ENCODE data around the gene HECA. TPM values are rescaled to one million over a fixed set of nuclear protein-coding genes. Genes with fewer than 3 reads are reported as not detected.

Gene HECA
- total RNA-seq, 1 experiment from 2014 or later: 4.2 TPM

- Histone ChIP-seq H2AFZ (ENCODE audit: low read length) (no peak overlapping the region), H3F3A (ENCODE audit: low read length, unreplicated experiment) (no peaks in the 10 kb centered on the region), H3K4me1 (ENCODE audit: insufficient read depth, low read length) (no peaks in the 10 kb centered on the region), H3K4me3 (ENCODE audit: low read length) (no peak overlapping the region), H3K9me3 (ENCODE audit: low read length) (no peaks in the 10 kb centered on the region), H4K20me1 (ENCODE audit: low read length) (no peaks in the 10 kb centered on the region), H3K27ac (ENCODE audit: low read length) (no peak overlapping the region), H3K79me2 (ENCODE audit: low read length) (0 out of 2 replicates have a peak, but pooled peaks cover 10% of the 10 kb centered on the region), H3K9ac (ENCODE audit: low read length) (no peak overlapping the region), H3K36me3 (ENCODE audit: low read depth, low read length) (no peaks in the 10 kb centered on the region), H3K27me3 (ENCODE audit: low read length) (no peaks in the 10 kb centered on the region), H3K4me2 (ENCODE audit: low read length) (no peak overlapping the region), H3K9me2 (replicated peaks; ENCODE audit: low read length) (no peaks in the 10 kb centered on the region)
- intact Hi-C loops (cut with micrococcal nuclease): no loop called here
- no peak for ATAC-seq
- TF ChIP-seq CTCF (conservative IDR thresholded peaks at IDR 0.05; ENCODE audit: low read depth, low read length): no peak
- DNase-seq: no peak
- BruUV-seq (replicated peaks): no TSS peak
- CTCF ChIA-PET: no interaction called here
- POLR2A ChIA-PET (ENCODE audit: unreplicated experiment): no interaction called here
Observed at GRCh38 chr6:139142262-139142661, 7.4 kb downstream of the HECA start.

- DNase-seq (no peak), ATAC-seq (no peak)
- intact Hi-C loops (cut with micrococcal nuclease): no loop called here
- H3K4me3 ChIP-seq (ENCODE audit: low read length): no peak overlapping the region
- no peak overlapping the region for H3K9ac ChIP-seq (ENCODE audit: low read length)
- no peak overlapping the region for H2AFZ ChIP-seq (ENCODE audit: low read length)
- POLR2A ChIA-PET (ENCODE audit: unreplicated experiment): no interaction called here
- no peaks in the 10 kb centered on the region for H3F3A ChIP-seq (ENCODE audit: low read length, unreplicated experiment)
- H3K9me2 ChIP-seq (replicated peaks; ENCODE audit: low read length): no peaks in the 10 kb centered on the region
- BruUV-seq (replicated peaks): no TSS peak
- H3K4me1 ChIP-seq (ENCODE audit: insufficient read depth, low read length): no peaks in the 10 kb centered on the region
- H3K36me3 ChIP-seq (ENCODE audit: low read depth, low read length): no peaks in the 10 kb centered on the region
- 0 out of 2 replicates have a peak, but pooled peaks cover 4% of the 10 kb centered on the region for H3K79me2 ChIP-seq (ENCODE audit: low read length)
- no peak overlapping the region for H3K4me2 ChIP-seq (ENCODE audit: low read length)
- H3K9me3 ChIP-seq (ENCODE audit: low read length): no peaks in the 10 kb centered on the region
- no peaks in the 10 kb centered on the region for H4K20me1 ChIP-seq (ENCODE audit: low read length)
- TF ChIP-seq CTCF (conservative IDR thresholded peaks at IDR 0.05; ENCODE audit: low read depth, low read length): no peak
- no peak for TF ChIP-seq EZH2phosphoT487 (IDR thresholded peaks at IDR 0.05; ENCODE audit: borderline replicate concordance, low read length)
- no peak for TF ChIP-seq EZH2 (IDR thresholded peaks at IDR 0.05; ENCODE audit: low read length, unreplicated experiment)
- H3K27ac ChIP-seq (ENCODE audit: low read length): no peak overlapping the region
- CTCF ChIA-PET: no interaction called here
- no peaks in the 10 kb centered on the region for H3K27me3 ChIP-seq (ENCODE audit: low read length)
Observed at GRCh38 chr6:139143111-139143510, 8.2 kb downstream of the HECA start.

GRCh38 chr6:139144490-139145085 lies 9.7 kb downstream of the HECA start:
- Histone ChIP-seq H4K20me1 (ENCODE audit: low read length) (no peaks in the 10 kb centered on the region), H3K79me2 (ENCODE audit: low read length) (0 out of 2 replicates have a peak, but pooled peaks cover 2% of the 10 kb centered on the region), H3K9ac (ENCODE audit: low read length) (no peak overlapping the region), H3K27ac (ENCODE audit: low read length) (no peak overlapping the region), H3K4me3 (ENCODE audit: low read length) (no peak overlapping the region), H3K9me2 (replicated peaks; ENCODE audit: low read length) (no peaks in the 10 kb centered on the region), H3K9me3 (ENCODE audit: low read length) (no peaks in the 10 kb centered on the region), H2AFZ (ENCODE audit: low read length) (no peak overlapping the region), H3K36me3 (ENCODE audit: low read depth, low read length) (no peaks in the 10 kb centered on the region), H3K27me3 (ENCODE audit: low read length) (no peaks in the 10 kb centered on the region), H3K4me2 (ENCODE audit: low read length) (no peak overlapping the region), H3F3A (ENCODE audit: low read length, unreplicated experiment) (no peaks in the 10 kb centered on the region), H3K4me1 (ENCODE audit: insufficient read depth, low read length) (no peaks in the 10 kb centered on the region)
- ChIA-PET CTCF (no interaction called here), POLR2A (ENCODE audit: unreplicated experiment) (no interaction called here)
- no peak for TF ChIP-seq CTCF (conservative IDR thresholded peaks at IDR 0.05; ENCODE audit: low read depth, low read length)
- DNase-seq (no peak), ATAC-seq (no peak)
- intact Hi-C loops (cut with micrococcal nuclease): no loop called here
- BruUV-seq (replicated peaks): no TSS peak

All from PC-3 (cell line).